Cardiac fibroblast (primary cell): ENCODE results near the gene LIMCH1.
A peak's percentile ranks its signal among the peaks of the same experiment; 100 is the strongest.

Source experiments
- DNase-seq, 2 donors: peaks; one replicate each; pipeline versions ENCODE4 v3.0.0 to v3.0.0-alpha.2; 2010; ENCODE audit warnings: low read depth in 2 of 2
- H3K4me3 ChIP-seq, 2 donors: replicated peaks in 1 of 2; 1 replicate in 1 of 2; 2 replicates in 1 of 2; pipeline ENCODE4 v1.5.1; 2011; ENCODE audit warnings: low read depth in 2 of 2, low read length in 2 of 2, mild to moderate bottlenecking in 2 of 2, moderate library complexity in 1 of 2
- TF ChIP-seq, protein P1 (sequence below): IDR thresholded peaks from one replicate; pipeline ENCODE4 v1.5.1; 2011; ENCODE audit warnings: low read depth, mild to moderate bottlenecking, low read length, inconsistent platforms

The LIMCH1 gene

DNA sequence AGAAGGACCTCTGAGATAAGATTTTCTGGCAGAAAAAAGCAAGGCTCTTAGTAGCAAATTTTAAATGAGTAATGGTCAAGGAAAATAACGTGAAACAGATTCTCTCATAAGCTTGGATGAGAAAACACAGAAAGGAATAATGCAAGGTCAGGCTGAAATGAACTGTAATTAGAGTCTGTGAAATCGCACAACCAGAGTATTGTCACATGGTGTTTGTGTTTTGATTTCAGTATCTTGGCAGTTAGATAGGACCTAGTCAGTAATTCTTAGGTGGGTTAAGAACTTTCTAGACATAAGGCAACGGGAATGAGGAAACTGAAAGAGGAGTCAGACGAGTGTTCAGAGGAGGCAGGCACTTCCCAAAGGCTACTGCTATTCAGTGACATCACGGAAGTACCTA is 34.6 kb downstream of the LIMCH1 start:
- no peak for DNase-seq
- TF ChIP-seq, protein P1, sequence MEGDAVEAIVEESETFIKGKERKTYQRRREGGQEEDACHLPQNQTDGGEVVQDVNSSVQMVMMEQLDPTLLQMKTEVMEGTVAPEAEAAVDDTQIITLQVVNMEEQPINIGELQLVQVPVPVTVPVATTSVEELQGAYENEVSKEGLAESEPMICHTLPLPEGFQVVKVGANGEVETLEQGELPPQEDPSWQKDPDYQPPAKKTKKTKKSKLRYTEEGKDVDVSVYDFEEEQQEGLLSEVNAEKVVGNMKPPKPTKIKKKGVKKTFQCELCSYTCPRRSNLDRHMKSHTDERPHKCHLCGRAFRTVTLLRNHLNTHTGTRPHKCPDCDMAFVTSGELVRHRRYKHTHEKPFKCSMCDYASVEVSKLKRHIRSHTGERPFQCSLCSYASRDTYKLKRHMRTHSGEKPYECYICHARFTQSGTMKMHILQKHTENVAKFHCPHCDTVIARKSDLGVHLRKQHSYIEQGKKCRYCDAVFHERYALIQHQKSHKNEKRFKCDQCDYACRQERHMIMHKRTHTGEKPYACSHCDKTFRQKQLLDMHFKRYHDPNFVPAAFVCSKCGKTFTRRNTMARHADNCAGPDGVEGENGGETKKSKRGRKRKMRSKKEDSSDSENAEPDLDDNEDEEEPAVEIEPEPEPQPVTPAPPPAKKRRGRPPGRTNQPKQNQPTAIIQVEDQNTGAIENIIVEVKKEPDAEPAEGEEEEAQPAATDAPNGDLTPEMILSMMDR, result no peak
- H3K4me3 ChIP-seq, result no peak overlapping the region

- no peak overlapping the region for H3K4me3 ChIP-seq
- TF ChIP-seq, protein P1, result no peak
- DNase-seq, result no peak
These were observed 35.0 kb downstream of the LIMCH1 start for GRCh38 chr4:41572956-41573355.

DNA sequence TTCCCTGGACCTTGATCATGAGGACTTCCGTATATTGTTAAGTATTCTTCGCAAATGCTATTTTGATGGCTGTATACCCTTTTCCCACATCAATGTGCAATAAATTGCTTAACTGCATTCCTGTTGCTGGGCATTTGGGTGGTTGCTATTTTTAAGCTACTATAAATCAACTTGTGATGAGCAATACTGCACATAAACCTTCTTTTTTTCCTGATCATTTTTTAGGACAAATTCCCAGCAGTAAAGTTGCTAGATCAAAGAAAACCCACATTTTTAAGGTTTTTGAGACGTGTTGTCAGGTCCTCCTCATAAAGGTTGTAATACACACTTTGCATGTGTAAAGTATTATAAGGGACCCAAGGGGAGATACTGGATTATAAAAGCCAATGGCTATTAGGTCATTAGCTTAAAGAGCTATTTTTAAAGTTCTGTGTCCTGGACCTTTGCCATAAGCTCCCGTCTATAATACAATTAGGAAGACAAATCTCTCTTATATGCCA is 35.6 kb downstream of the LIMCH1 start:
- H3K4me3 ChIP-seq, result no peak overlapping the region
- no peak for DNase-seq
- TF ChIP-seq, protein P1, result no peak

GRCh38 chr4:41575207-41575606 is 37.2 kb downstream of the LIMCH1 start:
- H3K4me3 ChIP-seq, result no peak overlapping the region
- TF ChIP-seq, protein P1, result no peak
- peak in 1 of 2 donors; percentile 39 for DNase-seq

GRCh38 chr4:41575665-41576064 is 37.7 kb downstream of the LIMCH1 start:
- no peak for DNase-seq
- no peak overlapping the region for H3K4me3 ChIP-seq
- TF ChIP-seq, protein P1, result no peak

GRCh38 chr4:41579043-41579442 is 41.1 kb downstream of the LIMCH1 start:
- H3K4me3 ChIP-seq, result no peak overlapping the region

More at GRCh38 chr4:41579043-41579442, 41.1 kb downstream of the LIMCH1 start:
- DNase-seq, result no peak
- TF ChIP-seq, protein P1, result no peak
